Measurements from ENCODE around the gene PTX3.

DNA sequence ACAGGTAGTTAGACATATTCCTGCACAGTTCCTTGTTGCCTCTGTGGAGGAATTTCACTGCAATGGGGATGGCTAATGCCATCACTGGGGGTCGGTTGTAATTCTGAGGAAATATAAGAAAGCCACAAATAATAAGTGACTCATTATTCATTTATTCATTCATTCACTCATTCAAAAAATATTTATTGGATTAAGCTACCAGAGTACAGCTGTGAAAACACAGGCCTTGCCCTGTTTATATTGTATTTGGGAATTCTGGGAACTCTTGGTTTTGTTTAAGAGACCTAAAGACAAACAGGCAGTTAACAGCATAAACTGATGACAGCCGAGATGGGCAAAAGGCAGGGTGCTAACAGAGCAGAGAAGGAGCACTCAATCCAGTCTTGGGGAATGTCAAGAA is 23.6 kb downstream of the PTX3 start:
- TF ChIP-seq, protein P1, sequence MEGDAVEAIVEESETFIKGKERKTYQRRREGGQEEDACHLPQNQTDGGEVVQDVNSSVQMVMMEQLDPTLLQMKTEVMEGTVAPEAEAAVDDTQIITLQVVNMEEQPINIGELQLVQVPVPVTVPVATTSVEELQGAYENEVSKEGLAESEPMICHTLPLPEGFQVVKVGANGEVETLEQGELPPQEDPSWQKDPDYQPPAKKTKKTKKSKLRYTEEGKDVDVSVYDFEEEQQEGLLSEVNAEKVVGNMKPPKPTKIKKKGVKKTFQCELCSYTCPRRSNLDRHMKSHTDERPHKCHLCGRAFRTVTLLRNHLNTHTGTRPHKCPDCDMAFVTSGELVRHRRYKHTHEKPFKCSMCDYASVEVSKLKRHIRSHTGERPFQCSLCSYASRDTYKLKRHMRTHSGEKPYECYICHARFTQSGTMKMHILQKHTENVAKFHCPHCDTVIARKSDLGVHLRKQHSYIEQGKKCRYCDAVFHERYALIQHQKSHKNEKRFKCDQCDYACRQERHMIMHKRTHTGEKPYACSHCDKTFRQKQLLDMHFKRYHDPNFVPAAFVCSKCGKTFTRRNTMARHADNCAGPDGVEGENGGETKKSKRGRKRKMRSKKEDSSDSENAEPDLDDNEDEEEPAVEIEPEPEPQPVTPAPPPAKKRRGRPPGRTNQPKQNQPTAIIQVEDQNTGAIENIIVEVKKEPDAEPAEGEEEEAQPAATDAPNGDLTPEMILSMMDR (conservative IDR thresholded peaks at IDR 0.05 in 1 of 2, IDR thresholded peaks at IDR 0.05 in 1 of 2; ENCODE audit: low read depth in 1 of 2, low read length in 2 of 2): no peak
- no peak for TF ChIP-seq EZH2 (IDR thresholded peaks at IDR 0.05; ENCODE audit: low read length, missing control alignments)

Data from fibroblast of lung (primary cell).